GM18861 (cell line): ENCODE data around the gene PADI2.

Experiments
- ATAC-seq: cut with Tn5 transposase; IDR thresholded peaks from one replicate; pipeline ENCODE4 v1.9.1; 2021; ENCODE audit not compliant: unreplicated experiment

Gene PADI2

DNA sequence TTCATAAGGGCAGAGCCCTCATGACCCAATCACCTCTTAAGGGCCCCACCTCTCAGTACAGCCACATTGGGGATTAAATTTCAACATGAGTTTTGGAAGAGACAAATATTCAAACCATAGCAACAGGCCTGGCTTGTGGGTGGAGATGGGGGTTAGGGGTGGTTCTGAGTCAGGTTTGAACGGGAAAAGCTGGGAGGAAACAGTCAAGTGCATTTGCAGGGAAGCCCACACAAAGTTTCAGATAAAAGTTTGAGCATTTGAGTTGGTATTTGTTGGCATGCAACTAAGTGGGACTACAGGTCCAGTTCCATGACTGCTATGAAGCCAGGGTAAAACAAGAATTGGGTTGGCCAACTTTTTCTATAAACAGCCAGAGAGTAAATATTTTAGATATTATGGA, 21.0 kb upstream of the PADI2 start:
- ATAC-seq, result no peak

DNA sequence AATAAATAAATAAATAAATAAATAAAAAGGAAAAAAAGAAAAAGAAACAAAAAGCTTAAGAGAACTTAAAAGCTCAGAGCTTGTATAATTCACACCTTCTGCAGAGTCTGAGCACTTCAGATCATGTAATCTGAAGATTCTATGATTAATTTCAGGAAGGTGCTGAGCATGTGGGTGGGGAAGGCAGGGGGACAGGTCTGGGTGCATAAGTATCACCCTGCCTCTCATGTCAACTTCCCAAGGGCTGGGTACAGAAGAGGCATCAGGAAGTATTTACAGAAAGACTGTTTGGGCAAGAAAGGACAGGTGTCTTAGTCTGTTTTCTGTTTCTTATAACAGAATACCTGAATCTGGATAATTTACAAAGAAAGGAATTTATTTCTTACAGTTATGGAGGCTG, 20.4 kb upstream of the PADI2 start:
- ATAC-seq, result no peak

DNA sequence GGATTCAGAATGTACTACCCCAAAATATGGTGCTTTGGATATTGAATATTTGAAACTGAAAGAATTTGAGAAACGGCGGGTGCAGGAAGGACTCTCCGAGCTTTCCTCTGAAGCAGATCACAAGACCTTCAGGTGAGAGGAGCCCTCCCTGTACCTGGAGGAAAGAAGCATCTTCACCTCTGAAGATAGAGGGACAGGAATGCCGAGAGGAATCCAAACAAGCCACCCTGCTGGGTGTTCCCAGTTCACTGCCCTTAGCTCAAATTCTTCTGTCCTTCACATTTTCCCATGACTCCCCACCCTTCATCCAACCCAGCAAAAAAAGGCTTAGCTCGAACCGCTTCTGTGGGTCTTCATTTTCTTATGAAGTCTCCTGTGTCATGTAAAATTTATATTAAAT, 18.2 kb upstream of the PADI2 start:
- no peak for ATAC-seq

DNA sequence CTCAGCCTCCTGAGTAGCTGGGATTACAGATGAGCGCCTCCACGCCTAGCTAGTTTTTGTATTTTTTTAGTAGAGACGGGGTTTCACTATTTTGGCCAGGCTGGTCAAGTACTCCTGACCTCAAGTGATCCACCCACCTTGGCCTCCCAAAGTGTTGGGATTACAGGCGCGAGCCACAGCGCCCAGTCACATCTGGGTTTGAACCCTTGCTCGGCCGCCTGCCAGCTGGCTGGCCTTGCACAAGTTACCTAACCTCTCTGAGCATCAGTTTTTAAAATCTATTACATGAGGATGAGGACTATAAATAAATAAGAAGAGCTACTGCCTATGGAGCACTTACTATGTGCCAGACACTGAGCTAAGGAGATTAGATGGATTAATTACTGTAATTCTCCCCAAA, 17.7 kb upstream of the PADI2 start:
- no peak for ATAC-seq

DNA sequence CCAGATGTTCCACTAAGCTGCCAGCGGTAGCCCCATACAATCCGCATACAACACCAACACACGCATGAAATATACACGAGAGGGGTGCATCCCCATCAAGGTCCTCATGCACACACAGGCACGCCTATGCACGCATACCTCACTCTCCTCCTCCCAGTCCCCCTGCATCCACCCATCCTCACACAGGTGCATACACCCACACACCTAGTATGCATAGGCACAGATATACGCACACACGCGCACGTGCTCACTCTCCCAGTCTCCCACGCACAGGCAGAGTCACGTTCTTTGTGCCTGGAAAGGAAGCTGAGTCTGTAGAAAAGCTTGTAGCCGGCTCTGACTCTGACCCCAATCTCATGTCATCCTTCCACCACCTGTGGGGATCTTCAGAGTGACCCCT, 16.9 kb upstream of the PADI2 start:
- no peak for ATAC-seq

DNA sequence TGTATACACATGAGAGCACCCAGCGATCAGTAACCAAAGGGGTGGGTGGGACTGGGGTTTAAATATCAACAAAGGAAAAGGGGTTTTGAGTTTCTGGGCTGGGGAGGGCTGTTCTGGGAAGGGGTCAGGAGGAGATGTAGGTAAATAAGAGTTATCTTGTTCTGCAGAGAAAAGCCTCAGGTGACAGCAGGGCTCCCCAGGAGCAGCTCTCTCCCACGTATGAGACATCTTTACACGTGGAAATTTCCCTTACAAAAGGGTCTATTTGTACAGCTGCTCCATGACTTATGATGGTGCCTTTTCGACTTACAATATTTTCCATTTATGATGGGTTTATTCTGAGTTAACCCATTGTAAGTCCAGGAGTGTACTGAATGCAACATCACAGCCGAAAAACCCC, 16.3 kb upstream of the PADI2 start:
- no peak for ATAC-seq

DNA sequence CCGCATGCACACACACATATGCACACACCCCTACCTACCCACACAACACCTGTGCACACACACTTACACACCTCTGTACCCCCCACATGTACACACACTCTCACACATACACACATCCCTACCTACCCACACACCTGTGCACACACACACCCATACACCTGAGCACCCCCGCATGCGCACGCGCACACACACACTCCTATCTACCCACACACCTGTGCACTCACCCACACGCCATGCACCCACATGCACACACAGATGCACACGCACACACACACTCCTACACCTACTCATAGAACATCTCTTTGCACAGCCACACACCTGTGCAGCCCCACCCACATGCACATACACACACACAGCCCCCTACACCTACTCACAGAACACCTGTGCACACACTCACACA, 15.5 kb upstream of the PADI2 start:
- ATAC-seq, result no peak

DNA sequence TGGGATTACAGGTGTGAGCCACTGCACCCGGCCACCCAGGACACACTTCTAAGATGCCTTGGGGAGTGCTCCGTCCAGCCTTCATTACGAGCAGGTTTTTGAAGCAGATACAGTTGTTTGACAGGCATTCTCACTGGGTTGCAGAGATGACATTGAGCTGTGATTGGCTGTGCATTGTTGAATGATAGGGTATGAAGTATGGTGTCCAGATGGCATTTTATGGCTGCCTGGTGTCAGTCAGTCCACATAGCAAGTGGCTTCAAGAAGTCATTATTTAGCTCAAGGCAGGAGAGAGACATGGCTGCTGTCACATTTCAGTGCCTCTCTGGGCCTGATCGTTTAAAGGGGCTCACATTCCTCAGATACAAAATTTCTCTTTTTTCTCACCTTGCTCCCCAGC, 14.8 kb upstream of the PADI2 start:
- no peak for ATAC-seq

DNA sequence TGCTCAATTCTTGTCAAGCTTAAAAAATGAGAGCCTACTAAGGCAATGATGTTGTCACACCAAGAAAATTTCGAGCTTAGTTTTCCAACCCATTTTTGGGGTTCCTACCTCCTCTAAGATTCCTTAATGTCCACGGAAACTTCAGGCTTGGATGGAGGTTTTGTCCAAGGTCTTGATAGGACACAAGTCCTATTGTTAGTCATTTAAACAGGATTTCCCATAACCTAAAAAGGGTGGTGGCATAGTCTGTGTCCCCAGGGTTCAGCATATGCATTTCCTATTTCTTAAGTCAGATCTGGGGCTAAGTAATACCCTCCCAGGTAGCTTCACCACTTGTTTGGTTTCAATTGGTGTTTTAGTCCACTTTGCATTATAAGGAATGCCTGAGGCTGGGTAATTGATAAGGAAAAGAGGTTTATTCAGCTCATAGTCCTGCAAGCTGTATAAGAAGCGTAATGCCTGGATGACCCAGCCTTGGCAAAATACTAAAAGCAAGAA, 10.9 kb upstream of the PADI2 start:
- ATAC-seq, result no peak

DNA sequence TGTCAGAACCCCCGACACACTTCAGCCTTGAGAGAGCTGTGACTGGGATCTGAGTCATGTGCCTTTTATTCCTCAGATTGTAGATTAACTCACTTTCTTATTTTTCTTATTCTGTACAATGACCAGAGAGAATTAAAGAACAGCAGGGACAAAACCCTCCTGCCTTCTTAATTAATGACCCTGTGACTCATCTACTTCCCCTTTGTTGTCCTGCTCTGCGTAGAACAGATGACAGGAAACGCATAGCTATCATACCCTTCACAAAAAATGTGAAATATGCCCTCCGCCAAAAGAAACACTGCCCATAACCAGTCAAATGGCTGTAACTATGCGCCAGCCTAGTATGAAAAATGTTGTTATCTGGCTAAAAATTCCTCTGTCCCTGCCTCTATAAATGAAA, 9.1 kb upstream of the PADI2 start:
- ATAC-seq, result no peak

DNA sequence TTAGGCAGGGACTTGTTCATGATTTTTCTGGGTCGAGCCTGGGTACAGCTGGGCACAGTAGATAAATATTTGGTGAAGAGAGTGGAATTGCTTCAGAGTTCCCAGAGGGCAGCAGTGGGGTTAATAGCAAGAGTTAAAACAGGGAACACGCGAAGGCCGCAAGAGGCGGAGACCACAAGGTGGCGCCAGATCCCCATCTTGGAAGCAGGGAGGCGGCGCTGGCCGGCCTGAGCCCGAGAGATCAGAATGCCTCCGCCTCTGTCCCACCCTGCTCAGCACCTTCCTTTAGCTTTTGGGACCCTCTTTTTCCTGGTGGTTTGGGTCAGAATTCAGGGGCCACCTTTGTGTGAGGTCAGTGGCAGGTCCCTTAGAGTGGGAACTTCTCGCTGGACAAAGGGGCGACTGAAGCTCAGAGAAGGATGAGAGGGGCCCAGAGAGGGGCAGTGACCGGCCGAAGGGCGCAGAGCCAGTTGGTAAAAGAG, 6.5 kb upstream of the PADI2 start:
- ATAC-seq, result peak; percentile 40

DNA sequence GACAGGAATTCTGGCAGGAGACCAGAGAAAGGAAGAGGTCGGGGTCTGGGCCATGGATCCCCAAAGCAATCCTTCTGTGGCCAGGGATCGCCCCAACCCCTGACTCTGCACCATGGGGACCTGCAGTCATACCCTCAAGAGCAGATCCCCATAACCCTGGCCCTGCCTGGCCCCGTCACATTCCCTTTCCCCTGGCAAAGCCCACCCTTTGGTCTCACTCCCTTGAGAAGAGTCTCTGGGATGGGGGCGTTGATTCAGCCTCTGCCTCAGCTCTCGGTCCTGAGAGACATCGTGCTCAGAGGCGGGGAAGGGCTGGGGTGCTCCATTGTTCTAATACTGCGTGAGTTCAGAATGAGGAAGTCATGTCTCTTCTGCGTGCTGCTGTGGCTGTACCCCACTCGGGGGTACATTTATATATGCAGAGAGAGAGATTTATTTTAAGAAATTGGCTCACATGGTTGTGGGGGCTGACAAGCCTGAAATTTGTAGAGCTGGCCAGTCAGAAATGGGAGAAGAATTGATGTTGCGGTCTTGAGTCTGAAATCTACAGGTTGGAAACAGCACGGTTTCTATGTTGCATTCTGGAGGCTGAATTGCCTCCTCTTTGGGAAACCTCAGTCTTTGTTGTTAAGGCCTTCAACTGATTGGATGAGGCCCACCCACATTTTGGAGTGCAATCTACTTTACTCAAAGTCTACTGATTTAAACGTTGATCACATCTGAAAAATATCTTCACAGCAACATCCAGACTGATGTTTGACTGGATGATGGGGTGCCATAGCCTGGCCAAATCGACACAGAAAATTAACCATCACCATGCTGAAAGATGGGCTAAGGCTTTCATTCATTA, 4.2 kb upstream of the PADI2 start:
- no peak for ATAC-seq

DNA sequence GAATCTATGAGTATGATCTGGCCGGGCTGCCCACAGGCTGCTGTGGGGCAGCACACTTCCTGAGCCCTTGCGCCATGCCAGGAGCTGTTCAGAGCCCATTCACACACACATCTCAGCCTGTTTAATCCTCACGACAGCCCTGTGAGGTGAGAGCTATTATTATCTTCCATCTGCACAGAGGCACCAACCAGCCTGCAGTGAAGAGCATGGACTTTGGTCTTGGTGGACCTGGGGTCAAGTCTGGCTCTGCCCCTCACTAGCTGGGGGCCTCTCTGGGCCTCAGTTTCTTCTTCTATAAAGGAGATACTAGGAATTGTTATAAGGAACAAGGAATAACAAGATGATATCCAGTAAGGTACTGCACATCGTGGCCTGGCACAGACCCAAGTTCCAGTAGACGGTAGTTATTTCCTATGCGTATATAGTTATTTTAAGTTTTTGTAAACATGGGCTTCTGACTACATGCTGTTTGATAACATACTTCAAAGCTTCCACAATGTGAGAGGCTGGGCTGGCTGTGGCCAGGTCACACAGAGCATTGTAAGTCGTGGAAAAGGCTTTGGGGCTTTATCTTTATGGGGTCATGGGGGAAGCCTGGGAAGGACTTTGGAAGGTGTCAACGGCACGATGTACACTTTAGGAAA, 3.4 kb upstream of the PADI2 start:
- ATAC-seq, result no peak

DNA sequence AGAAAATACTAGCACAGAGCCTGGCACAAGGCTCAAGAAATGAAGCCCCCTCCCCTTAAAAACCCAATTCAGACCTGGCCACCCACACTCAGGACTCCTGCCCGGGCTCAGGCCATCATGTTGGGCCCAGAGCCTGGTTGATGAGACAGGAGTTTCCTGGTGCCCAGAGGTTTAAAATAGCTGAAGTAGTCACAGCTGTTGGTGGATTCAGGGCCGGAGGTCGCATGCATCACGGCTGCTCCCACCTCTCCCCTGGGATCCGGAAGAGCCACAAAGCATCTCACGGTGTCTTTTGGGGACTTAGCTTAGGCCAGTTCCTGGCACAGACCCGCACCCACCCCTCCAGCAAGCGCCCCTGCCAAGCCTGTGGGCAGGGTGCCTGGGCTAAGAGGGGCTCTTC, 2.6 kb upstream of the PADI2 start:
- no peak for ATAC-seq

DNA sequence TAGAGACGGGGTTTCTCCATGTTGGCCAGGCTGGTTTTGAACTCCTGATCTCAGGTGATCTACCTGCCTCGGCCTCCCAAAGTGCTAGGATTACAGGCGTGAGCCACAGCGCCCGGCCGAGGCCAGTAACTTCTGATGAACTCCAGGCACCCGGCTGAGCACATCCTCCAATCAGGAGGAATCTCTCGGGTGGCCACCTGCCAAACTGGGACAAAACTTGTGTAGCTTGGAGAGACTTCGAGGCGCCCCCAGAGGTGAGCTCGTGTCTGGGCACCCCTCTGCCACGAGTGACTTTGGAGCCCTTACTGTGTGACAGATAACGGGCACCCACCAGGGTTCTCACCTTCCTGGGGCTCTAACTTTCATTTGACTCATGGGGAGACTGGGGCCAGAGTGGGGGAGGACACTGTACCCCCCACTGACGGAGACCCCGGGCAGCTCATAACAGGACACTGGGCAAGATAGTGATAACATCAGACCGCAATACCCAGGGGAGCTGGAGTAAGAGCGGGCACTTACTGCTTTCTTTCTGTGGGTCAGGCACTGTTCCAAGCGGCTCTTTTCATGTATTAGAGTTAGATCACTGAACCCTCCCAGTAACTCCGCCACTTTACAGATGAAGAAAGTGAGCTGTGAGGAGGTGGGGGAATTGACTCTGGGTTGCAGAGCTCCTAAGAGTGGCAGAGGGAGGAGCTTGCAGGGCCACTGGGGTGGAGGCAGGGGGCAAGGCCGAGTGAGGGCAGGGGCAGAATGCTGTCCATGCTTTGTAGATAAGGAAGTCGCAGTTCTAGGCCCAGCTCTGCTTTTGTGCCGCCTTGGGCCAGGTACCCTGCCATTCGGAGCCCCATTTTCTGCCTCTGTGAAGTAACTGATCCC, 1.9 kb upstream of the PADI2 start:
- no peak for ATAC-seq

DNA sequence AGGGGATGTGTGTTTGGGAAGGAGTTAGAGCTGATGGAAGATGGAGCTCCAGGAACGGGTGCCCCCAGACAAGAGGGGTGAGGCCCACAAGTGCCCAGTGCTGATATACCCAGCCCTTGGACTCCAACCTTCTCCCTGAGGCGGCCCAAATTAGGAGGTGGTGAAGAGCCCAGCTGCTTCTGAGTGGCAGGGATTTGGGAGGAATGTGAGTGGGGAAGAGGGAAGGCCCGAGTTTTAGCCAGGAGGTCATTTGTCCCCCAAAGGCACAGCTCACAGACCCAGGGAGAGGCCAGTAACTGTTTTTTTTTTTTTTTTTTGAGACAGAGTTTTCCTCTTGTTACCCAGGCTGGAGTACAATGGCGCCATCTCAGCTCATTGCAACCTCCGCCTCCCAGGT, 1.2 kb upstream of the PADI2 start:
- ATAC-seq, result no peak

DNA sequence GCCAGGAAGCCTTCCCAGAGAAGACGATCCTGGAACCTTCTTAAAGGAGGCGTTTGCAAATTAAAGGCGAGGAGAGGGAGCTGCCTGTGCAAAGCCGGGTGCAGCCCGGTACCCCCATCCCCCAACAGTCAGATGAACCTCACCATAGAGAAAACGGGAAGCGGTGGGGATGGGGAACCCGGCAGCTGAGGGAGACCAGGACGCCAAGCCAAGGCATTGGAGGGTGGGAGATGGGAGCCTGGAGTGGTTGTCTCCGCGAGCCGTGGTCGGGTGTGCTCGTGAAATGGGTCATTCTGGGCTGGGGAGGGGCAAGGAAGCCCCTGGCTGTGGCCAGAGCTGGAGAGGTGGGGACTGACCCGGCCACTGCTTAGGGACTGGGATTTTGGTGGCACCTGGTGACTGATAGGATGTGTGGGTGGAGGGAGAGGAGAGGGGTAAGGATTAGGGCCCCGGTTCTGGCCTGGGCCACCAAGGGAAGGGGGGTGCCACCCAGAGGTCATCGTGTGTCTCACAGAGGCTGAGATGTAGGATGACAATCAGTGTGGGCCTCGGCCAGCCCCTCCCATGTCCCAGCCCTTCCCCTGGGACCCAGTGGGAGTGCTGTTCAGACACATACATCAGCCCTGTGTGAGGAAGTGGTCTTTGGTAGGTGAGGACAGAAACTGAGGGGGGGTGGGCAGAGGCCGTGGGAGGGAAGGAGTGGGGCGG, 676 bp upstream of the PADI2 start:
- no peak for ATAC-seq

DNA sequence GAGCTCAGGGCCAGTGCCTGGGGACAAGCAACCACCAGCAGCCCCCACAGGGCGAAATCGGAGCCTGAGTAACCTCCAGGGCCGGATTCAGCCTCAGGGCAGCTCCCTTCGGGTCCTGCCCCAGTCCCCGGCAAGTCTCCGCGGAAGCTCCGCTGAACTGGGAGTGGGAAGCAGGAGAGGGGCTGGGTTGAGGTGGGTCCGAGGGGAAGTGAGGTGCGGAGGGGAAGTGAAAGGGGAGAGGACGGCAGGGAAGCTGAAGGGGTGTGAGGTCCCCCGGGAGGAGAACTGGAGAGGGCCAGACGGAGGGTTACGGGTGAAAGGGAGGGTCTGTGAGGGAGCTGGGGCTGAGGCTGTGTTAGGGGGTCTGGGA, 560 bp downstream of the PADI2 start:
- no peak for ATAC-seq

DNA sequence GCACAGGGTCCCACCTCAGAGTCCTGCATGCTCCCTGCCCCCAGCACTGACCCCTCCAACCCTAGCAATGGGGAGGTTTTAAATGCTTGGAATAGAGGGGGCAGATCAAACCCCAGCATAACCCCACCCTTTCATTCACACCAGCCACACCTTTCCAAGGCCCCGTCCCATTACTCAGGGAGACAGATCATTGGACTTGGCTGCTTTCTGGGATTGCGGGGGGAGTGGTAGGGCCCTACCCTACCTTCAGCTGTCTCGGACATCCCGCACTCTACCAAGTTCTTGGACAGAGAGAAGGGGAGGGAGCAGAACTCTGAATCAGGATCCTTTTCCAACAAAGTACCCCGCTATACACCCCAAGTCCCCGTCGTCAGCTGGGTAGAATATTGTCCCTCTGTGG, 983 bp downstream of the PADI2 start:
- no peak for ATAC-seq

DNA sequence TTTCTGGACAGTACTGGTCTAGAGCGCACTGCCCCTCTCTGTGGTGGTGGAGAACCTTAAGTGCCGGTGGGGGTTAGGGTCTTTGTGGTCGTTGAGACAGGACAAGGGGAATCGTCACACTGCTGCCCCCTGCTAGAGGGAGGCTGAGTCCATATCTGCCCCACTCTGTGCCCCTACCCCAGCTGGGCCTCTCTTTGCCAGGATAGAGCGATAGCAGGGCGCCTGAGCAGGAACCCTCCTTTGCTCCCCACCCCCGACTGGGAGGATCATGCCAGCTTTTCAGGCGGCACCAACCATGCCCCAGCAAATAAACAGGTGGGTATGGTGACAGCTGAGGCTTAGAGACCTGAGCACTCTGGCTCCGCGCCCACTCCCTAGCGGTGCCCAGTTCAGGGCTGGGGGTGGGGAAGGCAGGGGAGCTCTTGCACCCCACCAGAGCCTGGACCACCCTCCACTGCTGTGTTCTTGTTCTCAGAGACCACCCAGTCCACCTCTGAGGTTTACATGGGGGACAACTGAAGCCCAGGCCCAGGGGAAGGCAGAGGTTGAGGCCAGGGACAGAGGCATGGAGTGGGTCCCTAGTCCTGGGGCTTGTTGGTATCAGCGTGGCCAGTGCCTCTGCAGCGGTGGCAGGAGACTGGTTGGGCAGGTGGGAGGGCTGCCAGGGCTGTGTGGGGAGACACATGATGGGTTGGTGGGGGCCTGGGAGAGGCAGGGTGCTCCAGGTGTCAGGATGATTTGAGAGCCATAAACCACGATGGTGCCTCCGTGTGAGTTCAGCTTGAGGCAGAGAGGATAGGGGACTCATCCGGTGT, 1.6 kb downstream of the PADI2 start:
- ATAC-seq, result no peak
